GM12891 (cell line): ENCODE data around the gene MAOB.

Source experiments
- POLR2A ChIP-seq: IDR thresholded peaks from 2 replicates; pipeline ENCODE4 v1.6.1; 2011; ENCODE audit warnings: low read depth, low read length, control low read depth
- POLR2AphosphoS5 ChIP-seq: IDR thresholded peaks from 2 replicates; pipeline ENCODE4 v1.6.1; 2011; ENCODE audit warnings: low read depth, low read length, control low read depth
- TAF1 ChIP-seq: IDR thresholded peaks from 2 replicates; pipeline ENCODE4 v1.6.1; 2011; ENCODE audit warnings: low read depth, low read length, control low read depth

- TF ChIP-seq POLR2AphosphoS5 = no peak
- TF ChIP-seq POLR2A = no peak
- no peak for TF ChIP-seq TAF1
Measured at GRCh38 chrX:43861750-43862149, 20.5 kb downstream of the MAOB start.
